MG63 (cell line): ENCODE results near the gene NDUFA5. TPM values are rescaled to one million over a fixed set of nuclear protein-coding genes. Genes with fewer than 3 reads are reported as not detected.
"Not testable (repeated sequence)": the region's sequence is repeated elsewhere in the genome, so short reads cannot be mapped to it uniquely, and the experiment has no call there.

ENCODE experiments used
- DNase-seq: peaks from one replicate; pipeline ENCODE4 v3.0.0-alpha.2; 2020
- H3K27me3 ChIP-seq: fragments of 250-450 bp; sonication (Bioruptor Pico); 2 replicates; pipeline ENCODE4 v1.5.1; 2020; ENCODE audit warnings: mild to moderate bottlenecking, moderate library complexity
- H3K36me3 ChIP-seq: fragments of 250-450 bp; sonication (Bioruptor Pico); 2 replicates; pipeline ENCODE4 v1.5.1; 2020; ENCODE audit warnings: mild to moderate bottlenecking, moderate library complexity
- H3K4me3 ChIP-seq: fragments of 250-450 bp; sonication (Bioruptor Pico); 2 replicates; pipeline ENCODE4 v1.5.1; 2020; ENCODE audit warnings: mild to moderate bottlenecking, moderate library complexity
- H3K9me3 ChIP-seq: fragments of 250-450 bp; sonication (Bioruptor Pico); 2 replicates; pipeline ENCODE4 v1.5.1; 2020; ENCODE audit warnings: mild to moderate bottlenecking, moderate library complexity
- total RNA-seq: library from RNA; depleted of rRNA; stranded (reverse); fragments of >200 nt; shearing (Covaris generic); gene quantifications from 2 replicates; pipeline ENCODE4 v1.2.3, GENCODE V29; 2014; ENCODE audit warnings: low replicate concordance

Gene NDUFA5
- total RNA-seq, 1 experiment from 2014 or later = 15.9 TPM

GRCh38 chr7:123570390-123571182, 13.0 kb upstream of the NDUFA5 start:
- Histone ChIP-seq H3K27me3 (no peaks in the 10 kb centered on the region), H3K9me3 (no peaks in the 10 kb centered on the region), H3K4me3 (no peak overlapping the region), H3K36me3 (no peaks in the 10 kb centered on the region)
- no peak for DNase-seq

- Histone ChIP-seq H3K9me3 (no peaks in the 10 kb centered on the region), H3K27me3 (no peaks in the 10 kb centered on the region), H3K4me3 (no peak overlapping the region), H3K36me3 (no peaks in the 10 kb centered on the region)
- DNase-seq = no peak
These were observed 11.9 kb upstream of the NDUFA5 start for GRCh38 chr7:123569352-123570010.

GRCh38 chr7:123562121-123562520, 4.5 kb upstream of the NDUFA5 start:
- Histone ChIP-seq H3K9me3 (no peaks in the 10 kb centered on the region), H3K4me3 (no peak overlapping the region), H3K36me3 (no peaks in the 10 kb centered on the region), H3K27me3 (no peaks in the 10 kb centered on the region)
- no peak for DNase-seq

GRCh38 chr7:123558289-123558874, 764 bp upstream of the NDUFA5 start:
- Histone ChIP-seq H3K9me3 (no peaks in the 10 kb centered on the region), H3K36me3 (no peaks in the 10 kb centered on the region), H3K4me3 (peak overlapping the region; percentile 73), H3K27me3 (no peaks in the 10 kb centered on the region)
- no peak for DNase-seq

GRCh38 chr7:123557016-123557397, 611 bp downstream of the NDUFA5 start:
- H3K4me3 ChIP-seq = peak overlapping the region; percentile 73
- no peaks in the 10 kb centered on the region for H3K9me3 ChIP-seq
- DNase-seq = no peak
- H3K36me3 ChIP-seq = no peaks in the 10 kb centered on the region
- no peaks in the 10 kb centered on the region for H3K27me3 ChIP-seq

GRCh38 chr7:123555484-123555883, 2.1 kb downstream of the NDUFA5 start:
- Histone ChIP-seq H3K9me3 (no peaks in the 10 kb centered on the region), H3K4me3 (no peak overlapping the region), H3K36me3 (no peaks in the 10 kb centered on the region), H3K27me3 (no peaks in the 10 kb centered on the region)
- no peak for DNase-seq

- Histone ChIP-seq H3K27me3 (no peaks in the 10 kb centered on the region), H3K9me3 (no peaks in the 10 kb centered on the region), H3K4me3 (no peak overlapping the region), H3K36me3 (no peaks in the 10 kb centered on the region)
- no peak for DNase-seq
These were observed 4.5 kb downstream of the NDUFA5 start for GRCh38 chr7:123553159-123553558.

GRCh38 chr7:123552641-123553040, 5.0 kb downstream of the NDUFA5 start:
- H3K27me3 ChIP-seq = no peaks in the 10 kb centered on the region
- no peaks in the 10 kb centered on the region for H3K9me3 ChIP-seq
- H3K4me3 ChIP-seq = no peak overlapping the region
- no peak for DNase-seq
- no peaks in the 10 kb centered on the region for H3K36me3 ChIP-seq

GRCh38 chr7:123552134-123552533, 5.5 kb downstream of the NDUFA5 start:
- H3K4me3 ChIP-seq, DNase-seq, H3K27me3 ChIP-seq, H3K36me3 ChIP-seq, H3K9me3 ChIP-seq: not testable (repeated sequence)

GRCh38 chr7:123548406-123548805, 9.2 kb downstream of the NDUFA5 start:
- Histone ChIP-seq H3K36me3 (no peaks in the 10 kb centered on the region), H3K9me3 (no peaks in the 10 kb centered on the region), H3K4me3 (no peak overlapping the region), H3K27me3 (no peaks in the 10 kb centered on the region)
- DNase-seq = no peak

- Histone ChIP-seq H3K9me3 (no peaks in the 10 kb centered on the region), H3K4me3 (no peak overlapping the region), H3K27me3 (no peaks in the 10 kb centered on the region), H3K36me3 (no peaks in the 10 kb centered on the region)
- no peak for DNase-seq
These were observed 17.7 kb downstream of the NDUFA5 start for GRCh38 chr7:123539871-123540270.

GRCh38 chr7:123538897-123539296, 18.7 kb downstream of the NDUFA5 start:
- H3K27me3 ChIP-seq = no peaks in the 10 kb centered on the region
- H3K4me3 ChIP-seq = no peak overlapping the region
- no peaks in the 10 kb centered on the region for H3K9me3 ChIP-seq
- no peak for DNase-seq
- no peaks in the 10 kb centered on the region for H3K36me3 ChIP-seq

- Histone ChIP-seq H3K9me3 (no peaks in the 10 kb centered on the region), H3K36me3 (no peaks in the 10 kb centered on the region), H3K4me3 (no peak overlapping the region), H3K27me3 (no peaks in the 10 kb centered on the region)
- peak; percentile 26 for DNase-seq
These were observed 19.4 kb downstream of the NDUFA5 start for GRCh38 chr7:123538189-123538714.

- DNase-seq = no peak
- H3K36me3 ChIP-seq = no peaks in the 10 kb centered on the region
- H3K4me3 ChIP-seq = no peak overlapping the region
- H3K9me3 ChIP-seq = no peaks in the 10 kb centered on the region
- no peaks in the 10 kb centered on the region for H3K27me3 ChIP-seq
These were observed 20.5 kb downstream of the NDUFA5 start for GRCh38 chr7:123537026-123537642.

GRCh38 chr7:123535517-123535916, 22.1 kb downstream of the NDUFA5 start:
- no peaks in the 10 kb centered on the region for H3K36me3 ChIP-seq
- no peak for DNase-seq
- peak overlapping the region; percentile 58 for H3K4me3 ChIP-seq
- no peaks in the 10 kb centered on the region for H3K27me3 ChIP-seq
- H3K9me3 ChIP-seq = no peaks in the 10 kb centered on the region

GRCh38 chr7:123534383-123535260, 23.0 kb downstream of the NDUFA5 start, which contains the start of gene IQUB:
Gene IQUB (minus strand): TSS chr7:123534595. CDS start chr7:123512340, 22,255 bp downstream.
- DNase-seq = peak; percentile 90
- Histone ChIP-seq H3K27me3 (no peaks in the 10 kb centered on the region), H3K36me3 (no peaks in the 10 kb centered on the region), H3K9me3 (no peaks in the 10 kb centered on the region), H3K4me3 (peak within 1 kb of the TSS; percentile 58)
